Stimulated activated CD8-positive, alpha-beta memory T cell treated with anti-CD3 and anti-CD28 coated beads, Interleukin-4, amount 100 ng/mL, for 4 hours (primary cell): ENCODE measurements around the gene TMC1.
"Not testable (repeated sequence)": the region's sequence is repeated elsewhere in the genome, so short reads cannot be mapped to it uniquely, and the experiment has no call there.

ENCODE experiments used
- DNase-seq, 2 donors: peaks; one replicate each; pipeline ENCODE4 v3.0.0-alpha.2; 2020; ENCODE audit warnings: low read depth in 2 of 2, low spot score in 1 of 2

Gene TMC1

GRCh38 chr9:72858089-72858912 lies 336.9 kb downstream of the TMC1 start:
- no peak for DNase-seq

GRCh38 chr9:72862788-72863187 lies 341.4 kb downstream of the TMC1 start:
- not testable (repeated sequence) for DNase-seq

- no peak for DNase-seq
Observed at GRCh38 chr9:72863456-72864094, 342.2 kb downstream of the TMC1 start.

- no peak for DNase-seq
Observed at GRCh38 chr9:72864327-72864726, 342.9 kb downstream of the TMC1 start.

GRCh38 chr9:72871685-72872084 lies 350.3 kb downstream of the TMC1 start:
- DNase-seq: no peak

GRCh38 chr9:72872718-72873117 lies 351.3 kb downstream of the TMC1 start:
- no peak for DNase-seq

GRCh38 chr9:72873456-72873855 lies 352.0 kb downstream of the TMC1 start:
- DNase-seq: no peak

GRCh38 chr9:72874344-72874743 lies 352.9 kb downstream of the TMC1 start:
- DNase-seq: no peak

- DNase-seq: no peak
Observed at GRCh38 chr9:72875221-72875620, 353.8 kb downstream of the TMC1 start.

- DNase-seq: no peak
Observed at GRCh38 chr9:72880821-72881220, 359.4 kb downstream of the TMC1 start.

- no peak for DNase-seq
Observed at GRCh38 chr9:72882117-72882775, 360.8 kb downstream of the TMC1 start.

- no peak for DNase-seq
Observed at GRCh38 chr9:72883875-72884274, 362.5 kb downstream of the TMC1 start.

- no peak for DNase-seq
Observed at GRCh38 chr9:72884508-72884907, 363.1 kb downstream of the TMC1 start.
